D721Med (cell line): ENCODE data around the gene GIN1.
"Not testable (repeated sequence)": the region's sequence is repeated elsewhere in the genome, so short reads cannot be mapped to it uniquely, and the experiment has no call there.

ENCODE experiments used
- DNase-seq: peaks from one replicate; pipeline ENCODE4 v3.0.0; 2011; ENCODE audit warnings: low spot score; ENCODE audit not compliant: insufficient read length
- FAIRE-seq: peaks from 2 replicates; lab custom pipeline; 2011; peaks lifted over from hg19 to GRCh38; lab: Jason Lieb, UNC
- CTCF ChIP-seq: IDR thresholded peaks from 2 replicates; pipeline ENCODE4 v1.5.1; 2012; ENCODE audit warnings: mild to moderate bottlenecking, control low read depth; ENCODE audit not compliant: insufficient read depth; ENCODE audit errors: missing control alignments

Gene GIN1

GRCh38 chr5:103119765-103120606 is at the start of gene GIN1, which contains the start of gene PPIP5K2:
GIN1 (minus strand) TSS chr5:103120138; CDS start chr5:103108707, 11,431 bp downstream.
PPIP5K2 (plus strand) TSS chr5:103120301; CDS start chr5:103129590, 9,289 bp downstream.
- DNase-seq (peak; percentile 14), FAIRE-seq (peak; percentile 35)
- TF ChIP-seq CTCF, result no peak

GRCh38 chr5:103166706-103167105 is 46.8 kb upstream of the GIN1 start:
- FAIRE-seq, result no peak
- no peak for DNase-seq
- TF ChIP-seq CTCF, result no peak

GRCh38 chr5:103151156-103151555 is 31.2 kb upstream of the GIN1 start:
- TF ChIP-seq CTCF, result no peak
- DNase-seq, result no peak
- FAIRE-seq, result no peak

GRCh38 chr5:103148213-103148612 is 28.3 kb upstream of the GIN1 start:
- TF ChIP-seq CTCF, result no peak
- FAIRE-seq (no peak), DNase-seq (no peak)

- no peak for FAIRE-seq
- no peak for TF ChIP-seq CTCF
- DNase-seq, result no peak
These were observed 25.3 kb upstream of the GIN1 start for GRCh38 chr5:103145196-103145595.

GRCh38 chr5:103142132-103142531 is 22.2 kb upstream of the GIN1 start:
- not testable (repeated sequence) for FAIRE-seq

GRCh38 chr5:103139264-103139865 is 19.4 kb upstream of the GIN1 start:
- peak; percentile 96 for TF ChIP-seq CTCF
- FAIRE-seq (peak; percentile 73), DNase-seq (peak; percentile 36)

More at GRCh38 chr5:103142132-103142531, 22.2 kb upstream of the GIN1 start:
- not testable (repeated sequence) for DNase-seq
